ENCODE results near the gene ZNF627.
"Not testable (repeated sequence)": the region's sequence is repeated elsewhere in the genome, so short reads cannot be mapped to it uniquely, and the experiment has no call there.

The ZNF627 gene

GRCh38 chr19:11633223-11633622 lies 35.9 kb downstream of the ZNF627 start:
- DNase-seq: no peak

GRCh38 chr19:11634018-11634662 lies 36.9 kb downstream of the ZNF627 start:
- DNase-seq: not testable (repeated sequence)

- DNase-seq: no peak
Measured at GRCh38 chr19:11639245-11639601, 41.9 kb downstream of the ZNF627 start.

DNA sequence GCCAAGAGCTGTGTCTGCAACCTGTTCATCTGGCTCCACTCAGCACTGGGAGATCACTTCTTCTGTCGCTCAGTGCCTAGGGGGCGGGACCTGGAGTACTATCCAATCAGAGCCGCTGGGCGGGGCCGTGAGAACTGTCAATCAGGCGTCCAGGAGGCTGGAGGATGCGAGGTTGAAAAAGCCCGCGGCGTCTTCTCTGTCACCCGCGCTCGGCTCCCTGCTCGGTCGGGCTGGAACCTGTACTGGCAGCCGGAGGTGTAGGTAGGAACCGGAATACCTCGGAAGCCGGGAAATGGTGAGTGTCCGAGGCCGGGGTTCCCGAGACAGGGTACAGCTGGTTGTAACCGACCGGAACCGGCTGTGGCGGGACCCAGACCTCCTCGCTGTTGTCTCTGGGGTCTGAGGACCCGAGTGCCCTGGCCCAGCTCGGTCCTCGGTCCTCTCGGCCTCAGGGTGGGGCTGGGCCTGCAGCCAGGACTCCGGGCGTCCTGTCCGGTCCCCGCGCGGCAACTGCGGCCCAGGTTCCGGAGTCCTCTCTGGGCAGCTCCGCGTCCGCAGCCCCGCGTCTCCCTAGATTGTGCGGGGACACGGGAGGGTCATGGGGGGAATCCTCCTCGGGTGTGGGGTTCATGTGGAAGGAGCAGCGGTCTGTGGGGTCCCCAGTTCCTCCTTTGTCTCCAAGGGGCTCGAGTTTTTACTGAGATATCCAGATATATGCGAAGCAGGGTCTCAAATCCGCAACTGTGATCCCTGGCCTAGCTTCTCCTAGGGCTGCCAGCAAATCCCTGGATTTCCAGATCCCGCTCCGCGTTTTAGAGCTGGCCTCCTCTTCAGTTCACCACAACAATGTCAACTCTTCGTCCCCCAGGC lies 42.6 kb downstream of the ZNF627 start:
- peak; percentile 73 for DNase-seq

GRCh38 chr19:11641244-11641643 lies 44.0 kb downstream of the ZNF627 start:
- no peak for DNase-seq

DNA sequence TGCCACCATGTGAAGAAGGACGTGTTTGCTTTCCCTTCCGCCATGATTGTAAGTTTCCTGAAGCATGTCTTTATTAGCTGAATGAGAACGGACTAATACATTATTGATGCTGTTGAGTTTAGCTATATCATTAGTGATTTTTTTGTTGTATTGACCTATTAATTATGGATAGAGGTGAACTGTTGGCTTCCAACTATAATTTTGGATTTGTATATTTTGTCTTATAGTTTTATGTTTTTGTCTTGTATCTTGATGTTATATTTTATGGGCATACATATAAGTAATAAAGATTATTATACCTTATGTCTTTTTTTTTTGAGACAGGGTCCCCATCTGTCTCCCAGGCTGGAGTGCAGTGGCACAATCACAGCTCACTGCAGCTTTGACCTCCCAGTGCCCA lies 45.6 kb downstream of the ZNF627 start:
- no peak for DNase-seq

GRCh38 chr19:11649941-11650340 lies 52.7 kb downstream of the ZNF627 start:
- DNase-seq: no peak

- no peak for DNase-seq
Measured at GRCh38 chr19:11651062-11651461, 53.8 kb downstream of the ZNF627 start.

DNA sequence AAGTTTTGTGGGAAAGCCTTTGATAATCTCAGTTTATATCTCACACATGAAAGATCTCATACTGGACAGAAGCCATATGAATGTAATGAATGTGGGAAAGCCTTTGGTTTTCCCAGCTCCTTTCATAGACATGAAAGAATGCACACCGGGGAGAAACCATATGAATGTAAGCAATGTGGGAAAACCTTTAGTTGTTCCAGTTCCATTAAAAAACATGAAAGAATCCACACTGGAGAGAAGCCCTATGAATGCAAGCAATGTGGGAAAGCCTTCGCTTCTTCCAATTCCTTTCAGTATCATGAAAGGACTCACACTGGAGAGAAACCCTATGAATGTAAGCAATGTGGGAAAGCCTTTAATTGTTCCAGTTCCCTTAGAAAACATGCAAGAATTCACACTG lies 54.8 kb downstream of the ZNF627 start:
- DNase-seq: no peak

- DNase-seq: no peak
Measured at GRCh38 chr19:11652492-11652891, 55.2 kb downstream of the ZNF627 start.

DNA sequence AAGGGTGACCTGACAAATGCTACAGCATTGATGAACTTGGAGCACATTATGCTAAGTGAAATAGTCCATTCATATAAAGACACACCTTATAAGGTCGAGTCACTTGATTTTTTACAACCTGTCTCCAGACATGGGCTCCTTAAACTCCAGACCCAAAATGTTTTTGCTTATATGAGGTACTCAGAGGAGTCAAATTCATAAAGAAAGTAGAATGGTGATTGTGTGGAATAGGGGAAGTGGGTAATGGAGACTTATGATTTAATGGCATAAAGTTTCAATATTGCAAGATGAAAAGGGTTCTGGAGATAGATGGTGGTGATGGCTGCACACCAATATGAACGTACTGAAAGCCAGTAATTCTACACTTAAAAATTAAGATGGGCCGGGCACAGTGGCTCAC lies 59.3 kb downstream of the ZNF627 start:
- DNase-seq: no peak

- DNase-seq: no peak
Measured at GRCh38 chr19:11657307-11657706, 60.0 kb downstream of the ZNF627 start.

DNA sequence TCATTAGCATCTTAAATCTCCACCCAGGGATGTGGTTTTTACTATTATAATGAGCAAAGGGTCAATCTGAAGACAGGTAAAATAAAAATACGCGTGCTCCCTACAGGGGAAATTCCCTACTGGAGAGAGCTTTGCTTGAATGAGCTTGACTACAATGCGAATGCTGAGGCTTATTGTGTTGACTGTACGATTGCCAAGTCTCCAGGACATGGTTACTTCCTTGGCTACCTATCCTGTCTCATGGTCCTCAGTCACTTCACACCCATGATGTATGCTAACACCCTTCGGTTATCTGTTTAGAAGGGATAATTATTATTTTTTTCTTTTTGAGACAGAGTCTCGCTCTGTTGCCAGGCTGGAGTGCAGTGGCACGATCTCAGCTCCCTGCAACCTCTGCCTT lies 61.7 kb downstream of the ZNF627 start:
- DNase-seq: no peak

DNA sequence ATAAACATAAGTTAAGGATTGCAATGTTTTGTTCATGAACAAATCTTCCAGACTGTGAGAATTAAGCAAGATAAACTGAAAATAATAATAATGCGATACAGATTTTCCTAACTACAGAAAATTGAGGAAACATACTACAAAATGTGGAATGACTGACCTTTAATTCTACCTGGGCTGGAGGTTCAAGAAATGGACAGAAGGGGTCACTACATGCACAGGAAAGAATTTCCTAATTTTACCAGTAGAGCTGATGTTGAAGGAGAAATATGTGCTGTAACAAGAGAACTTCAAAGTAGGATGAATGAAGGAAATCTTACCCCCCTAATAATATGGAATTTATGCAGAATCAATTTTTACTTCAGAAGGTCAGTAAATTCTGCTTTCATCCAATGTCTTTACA lies 62.3 kb downstream of the ZNF627 start:
- no peak for DNase-seq

DNA sequence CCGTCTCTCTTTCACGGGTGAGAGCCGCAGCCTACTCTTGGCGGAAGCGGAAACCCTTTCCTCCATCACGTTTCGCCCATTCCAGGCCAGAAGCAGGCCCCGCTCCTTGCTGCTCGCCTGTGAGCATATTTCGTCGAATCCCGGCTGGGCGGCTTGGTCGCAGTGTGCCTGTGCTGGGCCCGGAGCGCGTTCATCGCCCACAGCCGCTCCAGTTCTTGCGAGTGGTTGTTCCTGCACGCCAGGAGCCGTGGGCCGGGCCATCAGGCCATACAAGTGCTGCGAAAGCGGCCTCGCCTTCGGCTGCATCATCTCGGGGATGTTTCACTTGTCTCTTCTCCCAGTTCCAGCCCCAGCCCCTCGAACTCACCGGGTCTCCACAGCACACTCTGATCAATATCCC lies 65.0 kb downstream of the ZNF627 start:
- no peak for DNase-seq

GRCh38 chr19:11663181-11663591 lies 65.9 kb downstream of the ZNF627 start:
- DNase-seq: no peak
